ENCODE results near the gene ETV5. TPM values are rescaled to one million over a fixed set of nuclear protein-coding genes. Genes with fewer than 3 reads are reported as not detected.

The ETV5 gene
- total RNA-seq, 2 donors from 2014 or later = 0.99 to 1.2 TPM

Other genes starting within 250 kb of the ETV5 start
- 100 to 1,000 TPM; 158 to 232 TPM for gene TRA2B, start 171.1 kb downstream of the ETV5 start, total RNA-seq